Measurements from ENCODE around the gene ZNF576.
"Not testable (repeated sequence)": the region's sequence is repeated elsewhere in the genome, so short reads cannot be mapped to it uniquely, and the experiment has no call there.

The ZNF576 gene

GRCh38 chr19:43628646-43629326 lies 32.4 kb downstream of the ZNF576 start:
- no peak for DNase-seq

- DNase-seq = no peak
These were observed 35.1 kb downstream of the ZNF576 start for GRCh38 chr19:43631491-43631890.

GRCh38 chr19:43633520-43633919 lies 37.1 kb downstream of the ZNF576 start:
- DNase-seq = no peak

- no peak for DNase-seq
These were observed 37.7 kb downstream of the ZNF576 start for GRCh38 chr19:43634068-43634467.

GRCh38 chr19:43634506-43634871 lies 38.1 kb downstream of the ZNF576 start:
- DNase-seq = no peak

GRCh38 chr19:43634872-43635560 lies 38.6 kb downstream of the ZNF576 start:
- DNase-seq = no peak

GRCh38 chr19:43635561-43635940 lies 39.2 kb downstream of the ZNF576 start:
- not testable (repeated sequence) for DNase-seq

- no peak for DNase-seq
These were observed 39.8 kb downstream of the ZNF576 start for GRCh38 chr19:43636121-43636683.

GRCh38 chr19:43638214-43638994 lies 42.0 kb downstream of the ZNF576 start:
- no peak for DNase-seq

GRCh38 chr19:43638995-43639518 lies 42.7 kb downstream of the ZNF576 start:
- DNase-seq = no peak

- no peak for DNase-seq
These were observed 43.4 kb downstream of the ZNF576 start, which contains the start of gene CADM4 for GRCh38 chr19:43639519-43640423. Gene CADM4, minus strand, starts transcription at chr19:43639850. Its CDS starts 60 bp downstream, at chr19:43639790.

GRCh38 chr19:43640424-43640757 lies 44.0 kb downstream of the ZNF576 start:
- no peak for DNase-seq

GRCh38 chr19:43641333-43641732 lies 44.9 kb downstream of the ZNF576 start:
- DNase-seq = no peak

GRCh38 chr19:43642531-43642930 lies 46.1 kb downstream of the ZNF576 start:
- no peak for DNase-seq

- no peak for DNase-seq
These were observed 46.9 kb downstream of the ZNF576 start for GRCh38 chr19:43643326-43643725.

GRCh38 chr19:43644181-43644580 lies 47.8 kb downstream of the ZNF576 start:
- no peak for DNase-seq

GRCh38 chr19:43648633-43649032 lies 52.2 kb downstream of the ZNF576 start:
- DNase-seq = no peak

- no peak for DNase-seq
These were observed 53.1 kb downstream of the ZNF576 start for GRCh38 chr19:43649514-43649913.

GRCh38 chr19:43650276-43650675 lies 53.9 kb downstream of the ZNF576 start:
- DNase-seq = not testable (repeated sequence)
